ENCODE results near the gene HPS1. TPM values are rescaled to one million over a fixed set of nuclear protein-coding genes. Genes with fewer than 3 reads are reported as not detected.
A peak's percentile ranks its signal among the peaks of the same experiment; 100 is the strongest.

Gene HPS1
- total and polyA plus RNA-seq, 2 experiments from 2014 or later = 21.4 to 51.2 TPM

DNA sequence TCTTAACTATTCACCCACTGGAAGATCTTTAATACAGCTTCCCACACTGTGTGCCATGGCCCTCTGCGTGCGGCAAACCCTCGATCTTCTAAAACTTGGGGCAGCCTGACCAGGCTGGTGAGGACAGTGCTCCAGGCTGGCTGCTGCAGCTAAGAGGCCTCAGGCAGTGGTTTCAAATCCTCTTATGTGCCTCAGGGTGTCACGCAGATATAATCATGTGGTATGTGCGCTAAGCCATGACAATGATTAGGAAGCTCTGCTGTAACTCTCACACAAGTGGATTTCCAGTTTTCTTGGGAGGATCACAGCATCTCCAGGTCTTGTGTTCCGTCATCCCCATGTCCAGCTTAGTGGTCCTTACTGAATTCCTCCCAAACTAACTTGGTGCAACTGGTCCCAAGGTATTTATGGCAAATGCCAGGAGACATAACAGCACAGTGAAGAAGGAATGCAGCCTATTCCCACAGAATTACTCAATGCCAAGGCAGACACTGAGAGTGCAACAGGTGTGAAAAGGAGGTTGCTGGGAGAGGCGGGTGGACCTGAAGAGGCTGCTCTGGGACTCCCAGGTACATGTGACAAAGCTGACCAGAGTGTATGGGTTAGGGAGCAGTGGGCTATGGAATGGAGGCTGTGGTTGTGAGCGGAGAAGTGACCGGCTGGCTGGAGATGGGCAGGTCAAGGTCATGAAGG, 2.3 kb downstream of the HPS1 start (continued):
- TF ChIP-seq, protein P1, sequence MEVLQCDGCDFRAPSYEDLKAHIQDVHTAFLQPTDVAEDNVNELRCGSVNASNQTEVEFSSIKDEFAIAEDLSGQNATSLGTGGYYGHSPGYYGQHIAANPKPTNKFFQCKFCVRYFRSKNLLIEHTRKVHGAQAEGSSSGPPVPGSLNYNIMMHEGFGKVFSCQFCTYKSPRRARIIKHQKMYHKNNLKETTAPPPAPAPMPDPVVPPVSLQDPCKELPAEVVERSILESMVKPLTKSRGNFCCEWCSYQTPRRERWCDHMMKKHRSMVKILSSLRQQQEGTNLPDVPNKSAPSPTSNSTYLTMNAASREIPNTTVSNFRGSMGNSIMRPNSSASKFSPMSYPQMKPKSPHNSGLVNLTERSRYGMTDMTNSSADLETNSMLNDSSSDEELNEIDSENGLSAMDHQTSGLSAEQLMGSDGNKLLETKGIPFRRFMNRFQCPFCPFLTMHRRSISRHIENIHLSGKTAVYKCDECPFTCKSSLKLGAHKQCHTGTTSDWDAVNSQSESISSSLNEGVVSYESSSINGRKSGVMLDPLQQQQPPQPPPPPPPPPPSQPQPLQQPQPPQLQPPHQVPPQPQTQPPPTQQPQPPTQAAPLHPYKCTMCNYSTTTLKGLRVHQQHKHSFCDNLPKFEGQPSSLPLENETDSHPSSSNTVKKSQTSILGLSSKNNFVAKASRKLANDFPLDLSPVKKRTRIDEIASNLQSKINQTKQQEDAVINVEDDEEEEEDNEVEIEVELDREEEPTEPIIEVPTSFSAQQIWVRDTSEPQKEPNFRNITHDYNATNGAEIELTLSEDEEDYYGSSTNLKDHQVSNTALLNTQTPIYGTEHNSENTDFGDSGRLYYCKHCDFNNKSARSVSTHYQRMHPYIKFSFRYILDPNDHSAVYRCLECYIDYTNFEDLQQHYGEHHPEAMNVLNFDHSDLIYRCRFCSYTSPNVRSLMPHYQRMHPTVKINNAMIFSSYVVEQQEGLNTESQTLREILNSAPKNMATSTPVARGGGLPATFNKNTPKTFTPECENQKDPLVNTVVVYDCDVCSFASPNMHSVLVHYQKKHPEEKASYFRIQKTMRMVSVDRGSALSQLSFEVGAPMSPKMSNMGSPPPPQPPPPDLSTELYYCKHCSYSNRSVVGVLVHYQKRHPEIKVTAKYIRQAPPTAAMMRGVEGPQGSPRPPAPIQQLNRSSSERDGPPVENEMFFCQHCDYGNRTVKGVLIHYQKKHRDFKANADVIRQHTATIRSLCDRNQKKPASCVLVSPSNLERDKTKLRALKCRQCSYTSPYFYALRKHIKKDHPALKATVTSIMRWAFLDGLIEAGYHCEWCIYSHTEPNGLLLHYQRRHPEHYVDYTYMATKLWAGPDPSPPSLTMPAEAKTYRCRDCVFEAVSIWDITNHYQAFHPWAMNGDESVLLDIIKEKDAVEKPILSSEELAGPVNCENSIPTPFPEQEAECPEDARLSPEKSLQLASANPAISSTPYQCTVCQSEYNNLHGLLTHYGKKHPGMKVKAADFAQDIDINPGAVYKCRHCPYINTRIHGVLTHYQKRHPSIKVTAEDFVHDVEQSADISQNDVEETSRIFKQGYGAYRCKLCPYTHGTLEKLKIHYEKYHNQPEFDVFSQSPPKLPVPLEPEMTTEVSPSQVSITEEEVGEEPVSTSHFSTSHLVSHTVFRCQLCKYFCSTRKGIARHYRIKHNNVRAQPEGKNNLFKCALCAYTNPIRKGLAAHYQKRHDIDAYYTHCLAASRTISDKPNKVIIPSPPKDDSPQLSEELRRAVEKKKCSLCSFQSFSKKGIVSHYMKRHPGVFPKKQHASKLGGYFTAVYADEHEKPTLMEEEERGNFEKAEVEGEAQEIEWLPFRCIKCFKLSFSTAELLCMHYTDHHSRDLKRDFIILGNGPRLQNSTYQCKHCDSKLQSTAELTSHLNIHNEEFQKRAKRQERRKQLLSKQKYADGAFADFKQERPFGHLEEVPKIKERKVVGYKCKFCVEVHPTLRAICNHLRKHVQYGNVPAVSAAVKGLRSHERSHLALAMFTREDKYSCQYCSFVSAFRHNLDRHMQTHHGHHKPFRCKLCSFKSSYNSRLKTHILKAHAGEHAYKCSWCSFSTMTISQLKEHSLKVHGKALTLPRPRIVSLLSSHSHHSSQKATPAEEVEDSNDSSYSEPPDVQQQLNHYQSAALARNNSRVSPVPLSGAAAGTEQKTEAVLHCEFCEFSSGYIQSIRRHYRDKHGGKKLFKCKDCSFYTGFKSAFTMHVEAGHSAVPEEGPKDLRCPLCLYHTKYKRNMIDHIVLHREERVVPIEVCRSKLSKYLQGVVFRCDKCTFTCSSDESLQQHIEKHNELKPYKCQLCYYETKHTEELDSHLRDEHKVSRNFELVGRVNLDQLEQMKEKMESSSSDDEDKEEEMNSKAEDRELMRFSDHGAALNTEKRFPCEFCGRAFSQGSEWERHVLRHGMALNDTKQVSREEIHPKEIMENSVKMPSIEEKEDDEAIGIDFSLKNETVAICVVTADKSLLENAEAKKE (CRISPR knock-in tag; IDR thresholded peaks at IDR 0.05) = no peak

DNA sequence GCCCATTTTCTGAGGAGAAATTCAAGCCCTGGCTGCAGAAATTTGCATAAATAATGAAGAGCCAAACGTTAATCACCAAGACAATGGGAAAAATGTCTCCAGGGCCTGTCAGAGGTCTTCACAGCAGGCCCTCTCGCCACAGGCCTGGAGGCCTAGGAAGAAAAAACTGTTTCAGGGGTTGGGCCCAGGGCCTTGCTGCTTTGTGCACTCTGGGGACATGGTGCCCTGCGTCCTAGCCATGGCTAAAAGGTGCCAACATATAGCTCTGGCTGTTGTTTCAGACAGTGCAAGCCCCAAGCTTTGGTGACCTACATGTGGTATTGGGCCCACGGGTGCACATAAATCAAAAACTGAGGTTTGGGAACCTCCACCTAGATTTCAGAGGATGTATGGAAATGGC, 8.0 kb downstream of the HPS1 start:
- peaks cover 14% of the 10 kb centered on the region; the same call in 1 of the 2 replicates for H3K36me3 ChIP-seq (ENCODE audit: insufficient read depth)
- TF ChIP-seq, protein P2, sequence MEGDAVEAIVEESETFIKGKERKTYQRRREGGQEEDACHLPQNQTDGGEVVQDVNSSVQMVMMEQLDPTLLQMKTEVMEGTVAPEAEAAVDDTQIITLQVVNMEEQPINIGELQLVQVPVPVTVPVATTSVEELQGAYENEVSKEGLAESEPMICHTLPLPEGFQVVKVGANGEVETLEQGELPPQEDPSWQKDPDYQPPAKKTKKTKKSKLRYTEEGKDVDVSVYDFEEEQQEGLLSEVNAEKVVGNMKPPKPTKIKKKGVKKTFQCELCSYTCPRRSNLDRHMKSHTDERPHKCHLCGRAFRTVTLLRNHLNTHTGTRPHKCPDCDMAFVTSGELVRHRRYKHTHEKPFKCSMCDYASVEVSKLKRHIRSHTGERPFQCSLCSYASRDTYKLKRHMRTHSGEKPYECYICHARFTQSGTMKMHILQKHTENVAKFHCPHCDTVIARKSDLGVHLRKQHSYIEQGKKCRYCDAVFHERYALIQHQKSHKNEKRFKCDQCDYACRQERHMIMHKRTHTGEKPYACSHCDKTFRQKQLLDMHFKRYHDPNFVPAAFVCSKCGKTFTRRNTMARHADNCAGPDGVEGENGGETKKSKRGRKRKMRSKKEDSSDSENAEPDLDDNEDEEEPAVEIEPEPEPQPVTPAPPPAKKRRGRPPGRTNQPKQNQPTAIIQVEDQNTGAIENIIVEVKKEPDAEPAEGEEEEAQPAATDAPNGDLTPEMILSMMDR (conservative IDR thresholded peaks at IDR 0.05; ENCODE audit: low read depth in 2 of 2) = no peak
- no peak for TF ChIP-seq STAT1 (IDR thresholded peaks at IDR 0.05; ENCODE audit: unreplicated experiment)
- no peak for TF ChIP-seq NANOG (IDR thresholded peaks at IDR 0.05; ENCODE audit: borderline replicate concordance)
- no peak for TF ChIP-seq ZNF114 (CRISPR knock-in tag; IDR thresholded peaks at IDR 0.05)
- no peak for TF ChIP-seq EZH2 (IDR thresholded peaks at IDR 0.05; ENCODE audit: low read depth, unreplicated experiment)
- TF ChIP-seq, protein P3, sequence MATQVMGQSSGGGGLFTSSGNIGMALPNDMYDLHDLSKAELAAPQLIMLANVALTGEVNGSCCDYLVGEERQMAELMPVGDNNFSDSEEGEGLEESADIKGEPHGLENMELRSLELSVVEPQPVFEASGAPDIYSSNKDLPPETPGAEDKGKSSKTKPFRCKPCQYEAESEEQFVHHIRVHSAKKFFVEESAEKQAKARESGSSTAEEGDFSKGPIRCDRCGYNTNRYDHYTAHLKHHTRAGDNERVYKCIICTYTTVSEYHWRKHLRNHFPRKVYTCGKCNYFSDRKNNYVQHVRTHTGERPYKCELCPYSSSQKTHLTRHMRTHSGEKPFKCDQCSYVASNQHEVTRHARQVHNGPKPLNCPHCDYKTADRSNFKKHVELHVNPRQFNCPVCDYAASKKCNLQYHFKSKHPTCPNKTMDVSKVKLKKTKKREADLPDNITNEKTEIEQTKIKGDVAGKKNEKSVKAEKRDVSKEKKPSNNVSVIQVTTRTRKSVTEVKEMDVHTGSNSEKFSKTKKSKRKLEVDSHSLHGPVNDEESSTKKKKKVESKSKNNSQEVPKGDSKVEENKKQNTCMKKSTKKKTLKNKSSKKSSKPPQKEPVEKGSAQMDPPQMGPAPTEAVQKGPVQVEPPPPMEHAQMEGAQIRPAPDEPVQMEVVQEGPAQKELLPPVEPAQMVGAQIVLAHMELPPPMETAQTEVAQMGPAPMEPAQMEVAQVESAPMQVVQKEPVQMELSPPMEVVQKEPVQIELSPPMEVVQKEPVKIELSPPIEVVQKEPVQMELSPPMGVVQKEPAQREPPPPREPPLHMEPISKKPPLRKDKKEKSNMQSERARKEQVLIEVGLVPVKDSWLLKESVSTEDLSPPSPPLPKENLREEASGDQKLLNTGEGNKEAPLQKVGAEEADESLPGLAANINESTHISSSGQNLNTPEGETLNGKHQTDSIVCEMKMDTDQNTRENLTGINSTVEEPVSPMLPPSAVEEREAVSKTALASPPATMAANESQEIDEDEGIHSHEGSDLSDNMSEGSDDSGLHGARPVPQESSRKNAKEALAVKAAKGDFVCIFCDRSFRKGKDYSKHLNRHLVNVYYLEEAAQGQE (IDR thresholded peaks at IDR 0.05; ENCODE audit: unreplicated experiment) = no peak
- TF ChIP-seq, protein P4, sequence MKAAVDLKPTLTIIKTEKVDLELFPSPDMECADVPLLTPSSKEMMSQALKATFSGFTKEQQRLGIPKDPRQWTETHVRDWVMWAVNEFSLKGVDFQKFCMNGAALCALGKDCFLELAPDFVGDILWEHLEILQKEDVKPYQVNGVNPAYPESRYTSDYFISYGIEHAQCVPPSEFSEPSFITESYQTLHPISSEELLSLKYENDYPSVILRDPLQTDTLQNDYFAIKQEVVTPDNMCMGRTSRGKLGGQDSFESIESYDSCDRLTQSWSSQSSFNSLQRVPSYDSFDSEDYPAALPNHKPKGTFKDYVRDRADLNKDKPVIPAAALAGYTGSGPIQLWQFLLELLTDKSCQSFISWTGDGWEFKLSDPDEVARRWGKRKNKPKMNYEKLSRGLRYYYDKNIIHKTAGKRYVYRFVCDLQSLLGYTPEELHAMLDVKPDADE (IDR thresholded peaks at IDR 0.05) = no peak
- no peak for TF ChIP-seq POLR2AphosphoS5 (IDR thresholded peaks at IDR 0.05; ENCODE audit: low read depth)
- no peak for TF ChIP-seq EZH2phosphoT487 (IDR thresholded peaks at IDR 0.05; ENCODE audit: unreplicated experiment)
- no peak for TF ChIP-seq ZNF331 (CRISPR knock-in tag; IDR thresholded peaks at IDR 0.05; ENCODE audit: low read depth)

More for the DNA sequence above, 8.0 kb downstream of the HPS1 start:
- Histone ChIP-seq H3K9me2 (ENCODE audit: insufficient read depth) (no peaks in the 10 kb centered on the region), H3K4me1 (ENCODE audit: insufficient read depth) (no peaks in the 10 kb centered on the region), H2AFZ (no peak overlapping the region), H3F3A (replicated peaks; ENCODE audit: low read depth) (no peaks in the 10 kb centered on the region), H3K4me2 (peak overlapping the region; percentile 32; the same call in 1 of the 2 replicates), H3K4me3 (no peak overlapping the region), H3K27ac (ENCODE audit: low read depth) (no peak overlapping the region), H3K27me3 (ENCODE audit: insufficient read depth) (no peaks in the 10 kb centered on the region), H4K20me1 (replicated peaks; ENCODE audit: insufficient read depth) (0 out of 2 replicates have a peak, but pooled peaks cover 3% of the 10 kb centered on the region), H3K79me2 (replicated peaks; ENCODE audit: insufficient read depth) (no peaks in the 10 kb centered on the region)
- Mint-ChIP-seq H3K27me3 (ENCODE audit: insufficient read depth, low read depth, poor library complexity) (peaks cover 1% of the 10 kb centered on the region), H3K9me3 (peaks cover 23% of the 10 kb centered on the region), H3K4me3 (no peak overlapping the region), H3K4me1 (peaks cover 6% of the 10 kb centered on the region; the same call in 2 of the 3 replicates), H3K36me3 (ENCODE audit: low read depth) (peaks cover 94% of the 10 kb centered on the region), H3K27ac (no peak overlapping the region)
- no peak for DNase-seq (ENCODE audit: low spot score)
- peak; percentile 29; the same call in 1 of the 3 replicates for ATAC-seq
